MM.1S (cell line): Measurements from ENCODE around the gene DDX60.
"Not testable (repeated sequence)": the region's sequence is repeated elsewhere in the genome, so short reads cannot be mapped to it uniquely, and the experiment has no call there.

Source experiments
- DNase-seq: peaks from one replicate; pipeline ENCODE4 v3.0.0-alpha.2; 2015
- H2AFZ ChIP-seq: fragments of 300-600 bp; sonication (generic); 2 replicates; pipeline ENCODE4 v1.6.0; 2016; ENCODE audit warnings: antibody characterized with exemption, low read length
- H3F3A ChIP-seq: fragments of 300-600 bp; sonication (generic); 2 replicates; pipeline ENCODE4 v1.6.1; 2016; ENCODE audit warnings: mild to moderate bottlenecking, antibody characterized with exemption, low read length, moderate library complexity, mixed read lengths; ENCODE audit not compliant: insufficient read depth
- H3K27ac ChIP-seq: fragments of 300-600 bp; sonication (generic); 2 replicates; pipeline ENCODE4 v1.5.1; 2016; ENCODE audit warnings: mild to moderate bottlenecking, low read length
- H3K27me3 ChIP-seq: fragments of 300-600 bp; sonication (generic); replicated peaks from 2 replicates; pipeline ENCODE4 v1.6.0; 2016; ENCODE audit warnings: low read length; ENCODE audit not compliant: insufficient read depth
- H3K36me3 ChIP-seq: fragments of 300-600 bp; sonication (generic); replicated peaks from 2 replicates; pipeline ENCODE4 v1.6.1; 2016; ENCODE audit warnings: mild to moderate bottlenecking, low read length, mixed read lengths; ENCODE audit not compliant: insufficient read depth
- H3K4me1 ChIP-seq: fragments of 300-600 bp; sonication (generic); 2 replicates; pipeline ENCODE4 v1.6.1; 2016; ENCODE audit warnings: low read length, mixed read lengths
- H3K4me2 ChIP-seq: fragments of 300-600 bp; sonication (generic); 2 replicates; pipeline ENCODE4 v1.6.0; 2016; ENCODE audit warnings: low read depth, low read length
- H3K4me3 ChIP-seq: fragments of 300-600 bp; sonication (generic); 2 replicates; pipeline ENCODE4 v1.5.1; 2016; ENCODE audit warnings: low read length, mixed read lengths
- H3K79me2 ChIP-seq: fragments of 300-600 bp; sonication (generic); 2 replicates; pipeline ENCODE4 v1.6.1; 2016; ENCODE audit warnings: mixed run types, low read length, mixed read lengths
- H3K9ac ChIP-seq: fragments of 300-600 bp; sonication (generic); 2 replicates; pipeline ENCODE4 v1.6.1; 2016; ENCODE audit warnings: low read length, mixed read lengths
- H3K9me2 ChIP-seq: fragments of 300-600 bp; sonication (generic); replicated peaks from 2 replicates; pipeline ENCODE4 v1.6.1; 2016; ENCODE audit warnings: mild to moderate bottlenecking, low read length, mixed read lengths; ENCODE audit not compliant: insufficient read depth
- H3K9me3 ChIP-seq: fragments of 300-600 bp; sonication (generic); replicated peaks from 2 replicates; pipeline ENCODE4 v1.6.1; 2016; ENCODE audit warnings: mild to moderate bottlenecking, low read length, mixed read lengths; ENCODE audit not compliant: insufficient read depth
- H4K20me1 ChIP-seq: fragments of 300-600 bp; sonication (generic); 2 replicates; pipeline ENCODE4 v1.6.1; 2016; ENCODE audit warnings: mild to moderate bottlenecking, low read length, moderate library complexity, mixed read lengths; ENCODE audit not compliant: insufficient read depth
- CTCF ChIP-seq: fragments of 300-600 bp; sonication (generic); IDR thresholded peaks from 2 replicates; pipeline ENCODE4 v1.5.1; 2016; ENCODE audit warnings: antibody characterized with exemption, low read length, mixed read lengths
- EZH2 ChIP-seq: fragments of 300-600 bp; sonication (generic); optimal IDR thresholded peaks from 2 replicates; pipeline ENCODE3; 2017; ENCODE audit warnings: low read depth, mild to moderate bottlenecking, antibody characterized with exemption, low read length, mixed read lengths
- EZH2phosphoT487 ChIP-seq: fragments of 300-600 bp; sonication (generic); IDR thresholded peaks from 2 replicates; pipeline ENCODE4 v1.6.1; 2018; ENCODE audit warnings: antibody characterized with exemption, low read length

DDX60 gene

GRCh38 chr4:168293386-168293975 lies 25.1 kb downstream of the DDX60 start:
- H3K4me3 ChIP-seq: no peak overlapping the region
- H3K9me3 ChIP-seq: no peaks in the 10 kb centered on the region
- H3K9me2 ChIP-seq: no peaks in the 10 kb centered on the region
- H3K79me2 ChIP-seq: no peaks in the 10 kb centered on the region
- no peaks in the 10 kb centered on the region for H3K27me3 ChIP-seq
- no peaks in the 10 kb centered on the region for H3K36me3 ChIP-seq
- peaks cover 4% of the 10 kb centered on the region; the same call in 1 of the 2 replicates for H3K4me1 ChIP-seq
- no peak for DNase-seq
- no peak overlapping the region for H2AFZ ChIP-seq
- no peak overlapping the region for H3K9ac ChIP-seq
- no peaks in the 10 kb centered on the region for H3F3A ChIP-seq
- peak overlapping the region; percentile 9; the same call in 1 of the 2 replicates for H3K4me2 ChIP-seq
- TF ChIP-seq EZH2 (no peak), CTCF (no peak), EZH2phosphoT487 (no peak)
- no peaks in the 10 kb centered on the region for H4K20me1 ChIP-seq
- H3K27ac ChIP-seq: no peak overlapping the region

GRCh38 chr4:168291242-168291641 lies 27.3 kb downstream of the DDX60 start:
- Histone ChIP-seq H2AFZ (no peak overlapping the region), H3K27ac (no peak overlapping the region), H3K9ac (no peak overlapping the region), H3K79me2 (no peaks in the 10 kb centered on the region), H3K4me3 (no peak overlapping the region), H3K9me3 (no peaks in the 10 kb centered on the region), H3K27me3 (no peaks in the 10 kb centered on the region), H3F3A (no peaks in the 10 kb centered on the region), H3K36me3 (no peaks in the 10 kb centered on the region), H3K4me1 (peaks cover 4% of the 10 kb centered on the region; the same call in 1 of the 2 replicates), H4K20me1 (no peaks in the 10 kb centered on the region), H3K4me2 (no peak overlapping the region), H3K9me2 (no peaks in the 10 kb centered on the region)
- DNase-seq: no peak
- TF ChIP-seq EZH2 (no peak), EZH2phosphoT487 (no peak), CTCF (no peak)

- not testable (repeated sequence) for H3K4me3 ChIP-seq, H3K36me3 ChIP-seq, DNase-seq, H3K4me2 ChIP-seq, H2AFZ ChIP-seq, H3K4me1 ChIP-seq, H3K79me2 ChIP-seq, H3F3A ChIP-seq, H4K20me1 ChIP-seq, H3K27me3 ChIP-seq, H3K27ac ChIP-seq, H3K9ac ChIP-seq, H3K9me3 ChIP-seq, H3K9me2 ChIP-seq
Measured at GRCh38 chr4:168285850-168286249, 32.7 kb downstream of the DDX60 start.

- H3K9me2 ChIP-seq: no peaks in the 10 kb centered on the region
- H3K79me2 ChIP-seq: no peaks in the 10 kb centered on the region
- H3F3A ChIP-seq: no peaks in the 10 kb centered on the region
- H3K4me3 ChIP-seq: no peak overlapping the region
- no peak overlapping the region for H3K27ac ChIP-seq
- no peak for DNase-seq
- no peaks in the 10 kb centered on the region for H3K4me1 ChIP-seq
- H3K36me3 ChIP-seq: no peaks in the 10 kb centered on the region
- H3K4me2 ChIP-seq: no peak overlapping the region
- H4K20me1 ChIP-seq: no peaks in the 10 kb centered on the region
- TF ChIP-seq EZH2 (no peak), CTCF (no peak)
- no peak overlapping the region for H2AFZ ChIP-seq
- no peaks in the 10 kb centered on the region for H3K27me3 ChIP-seq
- H3K9ac ChIP-seq: no peak overlapping the region
- H3K9me3 ChIP-seq: no peaks in the 10 kb centered on the region
Measured at GRCh38 chr4:168279556-168279955, 39.0 kb downstream of the DDX60 start.
